ENCODE measurements around the gene ALDH1A1. TPM values are rescaled to one million over a fixed set of nuclear protein-coding genes. Genes with fewer than 3 reads are reported as not detected.

ALDH1A1 gene
- total RNA-seq, 4 donors from 2014 or later = 184 to 561 (median 251) TPM

DNA sequence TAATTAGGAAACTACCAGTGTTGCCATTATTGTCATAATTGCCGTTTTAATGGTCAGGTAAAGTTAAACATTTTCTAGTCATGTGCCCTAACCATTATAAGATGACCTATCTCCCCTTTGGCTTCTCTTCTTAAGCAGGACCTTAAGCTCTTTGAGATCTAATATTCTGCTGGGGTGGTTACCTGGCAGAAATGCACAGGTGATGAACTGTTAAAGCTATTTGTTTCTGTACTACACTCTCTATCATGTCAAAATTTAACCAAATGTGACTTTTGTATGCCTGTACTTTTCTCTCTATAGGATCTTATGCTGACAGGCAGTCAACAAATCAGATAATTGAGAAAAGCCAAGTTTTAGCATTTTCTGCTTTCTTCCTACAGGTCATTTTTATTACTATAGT lies 23.3 kb downstream of the ALDH1A1 start:
- H3K36me3 ChIP-seq = peaks cover 0 to 45% (median 0%) of the 10 kb centered on the region in 3 donors
- no peaks in the 10 kb centered on the region for H3K9me3 ChIP-seq
- peaks cover 0 to 7% (median 0%) of the 10 kb centered on the region in 4 donors for H3K4me1 ChIP-seq
- DNase-seq = no peak
- no peak overlapping the region for H3K4me3 ChIP-seq
- TF ChIP-seq CTCF (IDR thresholded peaks at IDR 0.05) (no peak), POLR2A (IDR thresholded peaks at IDR 0.05) (no peak)
- no peak overlapping the region for H3K27ac ChIP-seq
- H3K27me3 ChIP-seq = no peaks in the 10 kb centered on the region

- H3K27me3 ChIP-seq = no peaks in the 10 kb centered on the region
- H3K9me3 ChIP-seq = no peaks in the 10 kb centered on the region
- TF ChIP-seq POLR2A (IDR thresholded peaks at IDR 0.05) = no peak
- TF ChIP-seq CTCF (IDR thresholded peaks at IDR 0.05) = no peak
- peaks cover 0 to 60% (median 0%) of the 10 kb centered on the region in 3 donors for H3K36me3 ChIP-seq
- H3K4me3 ChIP-seq = no peak overlapping the region
- DNase-seq = no peak
- H3K4me1 ChIP-seq = no peaks in the 10 kb centered on the region
- no peak overlapping the region for H3K27ac ChIP-seq
Observed at GRCh38 chr9:72928042-72928507, 24.8 kb downstream of the ALDH1A1 start.

- Histone ChIP-seq H3K9me3 (no peaks in the 10 kb centered on the region), H3K27me3 (no peaks in the 10 kb centered on the region), H3K4me3 (no peak overlapping the region), H3K36me3 (peaks cover 0 to 75% (median 0%) of the 10 kb centered on the region in 3 donors), H3K4me1 (no peaks in the 10 kb centered on the region), H3K27ac (no peak overlapping the region)
- no peak for DNase-seq
- no peak for TF ChIP-seq POLR2A (IDR thresholded peaks at IDR 0.05)
- no peak for TF ChIP-seq CTCF (IDR thresholded peaks at IDR 0.05)
Observed at GRCh38 chr9:72926506-72926905, 26.3 kb downstream of the ALDH1A1 start.

DNA sequence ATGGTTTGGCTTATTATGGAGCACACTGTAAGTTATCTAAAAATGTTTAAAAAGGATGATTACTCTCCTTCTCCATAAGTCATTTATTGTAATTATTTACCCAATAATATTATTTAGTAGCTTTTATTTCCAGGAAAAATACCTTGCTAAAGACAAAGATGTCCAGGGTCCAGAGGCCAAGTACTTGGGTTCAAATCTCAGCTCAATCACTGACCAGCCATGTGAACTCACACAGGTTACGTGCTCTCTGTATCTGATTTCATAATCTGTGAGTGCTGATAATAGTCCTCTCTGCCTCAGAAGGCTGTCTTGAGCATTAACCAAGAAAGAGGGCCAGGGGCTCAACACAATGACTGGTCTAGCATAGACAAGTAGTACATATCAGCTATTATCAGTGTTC lies 27.0 kb downstream of the ALDH1A1 start:
- H3K4me3 ChIP-seq = no peak overlapping the region
- H3K27ac ChIP-seq = no peak overlapping the region
- H3K27me3 ChIP-seq = no peaks in the 10 kb centered on the region
- H3K9me3 ChIP-seq = no peaks in the 10 kb centered on the region
- DNase-seq = no peak
- peaks cover 0 to 74% (median 0%) of the 10 kb centered on the region in 3 donors for H3K36me3 ChIP-seq
- no peaks in the 10 kb centered on the region for H3K4me1 ChIP-seq
- TF ChIP-seq POLR2A (IDR thresholded peaks at IDR 0.05) (no peak), CTCF (IDR thresholded peaks at IDR 0.05) (no peak)

GRCh38 chr9:72925126-72925789 lies 27.6 kb downstream of the ALDH1A1 start:
- H3K4me1 ChIP-seq = no peaks in the 10 kb centered on the region
- no peak for DNase-seq
- H3K36me3 ChIP-seq = peaks cover 0 to 71% (median 0%) of the 10 kb centered on the region in 3 donors
- no peak overlapping the region for H3K4me3 ChIP-seq
- H3K9me3 ChIP-seq = no peaks in the 10 kb centered on the region
- H3K27me3 ChIP-seq = no peaks in the 10 kb centered on the region
- H3K27ac ChIP-seq = no peak overlapping the region
- TF ChIP-seq CTCF (IDR thresholded peaks at IDR 0.05) (no peak), POLR2A (IDR thresholded peaks at IDR 0.05) (no peak)

Measured in Peyer's patch (tissue), 4 donors.